DMS153 (cell line): Measurements from ENCODE around the gene GPR83.
"Not testable (repeated sequence)": the region's sequence is repeated elsewhere in the genome, so short reads cannot be mapped to it uniquely, and the experiment has no call there.

Experiments used
- DNase-seq: peaks from one replicate; lab custom pipeline; 2025; lab: John Stamatoyannopoulos, UW

GPR83 gene

DNA sequence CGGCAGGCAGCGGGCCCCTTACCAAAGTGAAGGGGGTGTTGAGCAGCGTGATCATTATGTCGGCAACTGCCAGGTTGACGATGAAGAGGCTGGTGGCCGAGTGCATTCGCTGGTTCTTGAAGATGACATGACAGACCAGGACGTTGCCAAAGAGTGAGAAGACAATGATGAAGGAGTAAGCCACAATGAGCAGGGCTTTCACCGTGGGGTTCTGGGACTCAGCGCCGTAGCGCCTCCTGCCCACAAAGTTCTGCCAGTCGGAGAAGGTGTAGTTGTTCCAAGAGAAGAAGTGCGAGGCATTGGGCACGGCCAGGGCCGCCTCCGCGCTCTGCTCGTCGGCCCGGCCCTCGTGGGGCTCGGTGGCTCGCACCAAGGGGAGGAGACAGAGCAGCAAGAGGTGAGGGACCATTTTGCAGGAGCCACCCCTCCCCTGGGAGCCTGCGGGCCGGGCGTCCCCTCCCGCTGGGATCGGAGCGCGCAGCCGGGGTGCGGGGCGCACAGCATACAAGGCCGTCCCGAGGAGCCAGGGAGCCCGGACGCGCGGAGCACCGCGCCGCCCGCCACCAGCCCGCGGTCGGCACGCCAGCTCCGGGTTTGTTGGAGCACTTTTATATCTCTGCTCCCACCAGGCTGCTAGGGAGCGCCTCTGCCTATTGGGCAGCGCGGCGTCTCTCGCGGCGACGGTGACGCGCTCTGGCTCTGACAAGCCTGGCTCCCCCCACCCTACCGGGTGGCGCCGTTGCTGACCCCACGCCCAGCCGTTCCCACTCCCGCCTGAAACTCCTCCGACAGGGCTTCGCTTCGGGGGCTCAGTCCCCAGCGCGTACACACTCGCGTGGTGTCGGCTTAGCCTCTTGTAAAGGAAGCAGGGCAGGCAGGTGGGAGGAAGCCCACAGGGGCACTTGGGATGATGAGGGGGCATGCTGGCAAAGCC is at the start of gene GPR83:
Gene GPR83, minus strand, starts transcription at position 581 of the 934 bp plus-strand sequence. Its CDS starts 172 bp downstream, at position 409.
- DNase-seq, result no peak

DNA sequence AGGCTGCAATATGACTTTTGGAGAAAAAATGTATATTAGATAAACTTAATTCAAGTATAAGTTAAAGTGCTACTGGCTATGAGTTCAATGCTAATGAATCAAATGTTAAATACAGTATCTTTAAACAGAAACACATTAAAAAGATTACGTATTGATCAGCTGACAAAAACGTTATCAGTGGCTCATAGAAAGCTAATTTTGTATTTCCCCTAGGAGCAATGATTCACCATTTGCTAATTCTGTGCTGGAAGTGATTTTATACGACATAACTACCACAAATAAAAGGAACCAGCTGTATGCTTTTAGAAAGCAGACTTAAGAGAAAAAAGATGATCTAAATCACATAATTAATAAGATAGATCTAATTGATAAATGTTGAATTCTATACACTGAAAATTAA is 48.8 kb upstream of the GPR83 start:
- no peak for DNase-seq

DNA sequence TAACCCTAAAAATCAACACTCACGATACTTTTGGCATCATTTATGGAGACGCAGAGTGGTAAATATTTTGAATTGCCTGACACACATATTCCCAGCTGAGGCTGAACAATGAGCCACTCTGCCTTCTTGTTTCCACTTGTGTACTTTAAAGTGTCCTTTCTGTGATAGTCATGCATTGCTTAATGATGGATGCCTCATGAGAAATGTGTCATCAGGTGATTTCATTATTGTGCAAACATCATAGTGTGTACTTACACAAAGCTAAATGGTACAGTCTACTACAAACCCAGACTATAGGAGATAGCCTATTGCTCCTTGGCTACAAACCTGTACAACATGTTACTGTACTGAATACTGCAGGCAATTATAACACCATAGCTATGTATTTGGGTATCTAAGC is 48.2 kb upstream of the GPR83 start:
- peak; percentile 75 for DNase-seq

DNA sequence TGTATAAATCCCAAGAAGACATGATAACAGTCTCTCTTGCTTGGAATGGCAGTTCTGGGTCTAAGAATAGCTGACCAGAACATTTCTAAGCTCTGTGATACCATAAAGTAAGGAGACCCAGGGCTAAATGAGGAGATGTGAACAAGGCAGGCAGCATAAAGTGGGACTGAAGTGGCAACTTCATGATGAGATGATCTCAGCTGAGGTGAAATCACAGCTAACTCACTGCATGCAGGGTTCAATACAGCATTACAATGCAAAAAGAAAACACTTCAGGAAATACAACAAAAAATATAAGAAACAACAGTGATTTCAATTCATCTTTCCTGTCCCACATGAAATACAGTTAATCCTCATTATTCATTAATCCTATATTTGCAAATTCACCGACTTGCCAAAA is 47.8 kb upstream of the GPR83 start:
- no peak for DNase-seq

DNA sequence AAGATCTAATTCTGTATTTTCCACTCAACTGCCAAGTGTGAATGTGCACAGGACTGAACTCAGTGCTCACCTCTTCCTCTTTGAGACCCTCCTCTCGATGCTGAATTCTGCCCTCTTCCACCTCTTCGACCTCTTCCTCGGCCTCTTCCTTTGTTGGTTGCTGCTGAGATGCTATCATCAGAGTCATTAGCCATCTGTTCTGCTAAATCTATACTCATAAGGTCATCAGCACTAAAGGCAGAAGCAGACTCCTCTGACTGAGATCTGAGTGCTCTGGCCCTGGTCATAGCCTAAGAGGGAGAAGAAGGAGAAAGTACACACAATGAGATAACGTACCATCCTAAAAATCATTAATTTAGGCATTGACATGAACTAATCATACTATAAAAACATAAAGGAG is 45.9 kb upstream of the GPR83 start:
- no peak for DNase-seq

DNA sequence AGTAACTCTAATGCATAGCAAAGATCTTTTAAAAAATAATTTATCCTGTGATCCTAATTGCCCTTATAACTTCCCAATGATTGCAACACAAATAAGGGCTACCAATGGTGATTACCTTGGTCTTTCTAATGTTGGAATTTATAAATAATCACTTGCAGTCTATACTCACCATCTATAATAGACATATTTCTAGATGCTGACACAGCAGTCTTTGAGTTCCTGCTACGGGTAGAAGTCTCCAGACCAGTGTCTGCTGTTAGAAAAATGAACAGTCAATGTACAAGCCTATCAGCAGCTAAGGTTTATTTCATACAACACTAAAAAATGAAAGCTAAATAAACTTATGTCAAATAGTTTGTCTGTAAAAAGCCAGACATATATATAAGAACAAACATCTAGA is 44.4 kb upstream of the GPR83 start:
- no peak for DNase-seq

DNA sequence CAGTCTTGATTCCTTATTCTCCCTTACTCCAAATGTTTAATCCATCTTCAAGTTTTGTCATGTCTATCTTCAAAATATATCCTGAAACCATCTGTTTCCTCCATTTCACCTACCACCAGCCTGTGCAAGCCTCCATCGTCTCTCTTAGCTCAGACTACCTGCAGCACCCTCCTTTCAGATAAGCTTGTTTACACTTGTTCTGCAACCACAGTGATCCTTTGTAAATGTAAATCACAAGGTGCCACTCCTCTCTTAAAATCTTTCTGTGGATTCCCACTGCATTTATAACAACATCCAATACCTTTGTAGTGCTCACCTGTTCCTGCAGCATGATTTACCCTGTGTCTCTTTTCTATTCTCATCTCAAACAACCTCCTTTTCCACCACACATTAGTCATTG is 31.8 kb upstream of the GPR83 start:
- DNase-seq, result no peak

DNA sequence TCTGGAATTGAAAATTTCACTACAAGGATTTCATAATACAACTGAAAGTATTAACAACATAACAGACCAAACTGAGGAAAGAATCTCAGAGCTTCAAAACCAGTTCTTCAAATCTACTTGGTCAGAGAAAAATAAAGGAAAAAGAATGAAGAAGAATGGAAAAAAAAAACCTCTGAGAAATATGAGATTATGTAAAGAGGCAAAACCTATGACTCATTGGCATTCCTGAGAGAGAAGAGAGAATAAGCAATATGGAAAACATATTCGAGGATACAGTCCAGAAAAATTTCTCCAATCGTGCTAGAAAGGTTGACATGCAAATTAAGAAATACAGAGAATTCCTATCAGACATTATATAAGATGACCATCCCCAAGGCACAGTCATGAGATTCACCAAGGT is 23.4 kb upstream of the GPR83 start:
- no peak for DNase-seq

DNA sequence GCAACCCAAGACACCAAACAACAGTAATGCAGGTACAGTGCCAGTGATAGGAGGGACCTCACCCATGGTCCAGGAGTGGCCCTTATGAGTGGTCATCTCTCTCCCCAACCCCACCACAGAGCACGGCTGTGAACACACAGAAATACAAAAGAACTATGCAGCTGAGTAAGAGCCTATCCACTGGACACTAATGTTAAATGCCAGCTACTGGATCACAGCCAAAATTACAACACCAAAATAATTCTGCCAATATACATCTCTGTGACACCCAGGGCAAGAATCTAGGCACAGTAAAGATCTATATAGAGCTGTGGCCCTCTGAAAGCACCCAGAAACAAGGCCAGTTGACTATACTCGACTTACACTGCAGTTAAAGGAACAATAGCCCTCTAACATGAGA is 22.8 kb upstream of the GPR83 start:
- DNase-seq, result no peak

DNA sequence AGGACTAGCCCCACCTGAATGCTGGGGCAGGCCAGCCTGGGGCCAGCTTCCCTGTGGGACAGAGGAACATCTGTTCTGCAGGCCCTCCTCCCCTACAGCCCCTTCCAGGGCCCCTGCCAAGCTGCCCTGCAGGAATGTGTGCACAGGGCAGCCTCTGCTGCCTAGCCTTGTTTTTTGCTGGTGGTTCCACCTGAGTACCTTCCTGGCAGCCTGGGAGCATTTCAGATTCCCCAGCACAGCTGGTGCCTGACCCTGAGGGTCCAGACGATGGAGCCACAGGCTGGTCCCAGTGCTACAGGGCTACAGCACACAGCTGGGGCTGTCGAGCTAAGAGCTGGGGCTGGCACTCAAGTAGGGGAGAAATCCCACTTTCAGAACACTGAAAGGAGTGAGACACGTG is 22.3 kb upstream of the GPR83 start:
- no peak for DNase-seq

DNA sequence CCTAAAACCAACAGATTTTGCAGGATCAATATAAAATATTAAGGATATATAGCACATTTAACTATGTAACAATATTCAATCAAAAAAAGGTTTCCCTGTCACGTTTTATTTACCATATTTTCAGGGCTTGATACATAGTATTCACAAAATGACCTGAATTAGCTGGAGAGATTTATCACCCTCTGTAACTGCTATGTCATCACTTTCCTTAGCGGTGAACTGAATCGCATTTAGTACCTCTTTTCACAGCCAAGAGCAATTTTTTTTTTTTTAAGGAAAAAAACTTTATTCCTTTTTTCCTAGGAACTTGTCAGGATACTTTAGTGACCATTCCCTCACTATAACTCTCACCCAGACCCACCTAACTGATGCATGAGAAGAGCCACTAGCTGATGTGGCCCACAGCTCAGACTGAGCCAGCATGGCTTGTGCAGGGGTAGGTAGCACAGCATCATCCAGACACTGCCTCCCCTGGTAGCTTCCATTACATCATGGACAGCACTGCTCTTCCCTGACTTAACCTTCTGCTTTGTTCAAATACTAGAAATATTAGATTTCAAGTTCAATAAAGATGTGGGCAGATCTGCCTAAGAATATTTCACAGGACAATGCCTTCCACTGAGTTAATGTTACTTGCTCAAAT is 17.0 kb upstream of the GPR83 start:
- DNase-seq, result no peak

DNA sequence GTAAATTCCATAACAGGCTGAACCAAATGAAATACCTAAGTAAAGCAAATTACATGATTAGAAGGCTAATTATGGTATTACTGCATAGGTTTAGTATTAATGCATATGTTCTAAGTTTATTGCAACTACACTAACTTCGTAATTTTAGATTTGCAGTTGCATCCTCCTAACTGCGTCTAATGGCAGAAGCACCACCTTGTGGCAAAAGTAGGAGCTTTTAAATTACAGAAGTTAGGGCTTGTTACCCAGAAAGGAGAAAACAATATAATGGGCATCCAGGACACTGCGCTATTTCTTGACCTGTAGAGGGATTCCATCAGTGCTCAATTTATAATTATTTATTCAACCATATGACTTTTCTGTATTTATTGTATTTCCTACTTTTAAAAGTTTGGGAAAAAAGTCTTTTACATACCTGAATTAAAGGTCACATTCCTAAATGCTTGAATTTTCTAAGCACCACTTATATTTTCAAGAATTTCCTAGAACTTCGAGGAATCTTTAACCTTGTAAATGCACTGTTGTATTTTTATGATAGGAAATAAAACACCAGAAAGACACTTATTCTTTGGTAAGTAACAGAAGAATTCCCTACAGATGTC is 16.3 kb upstream of the GPR83 start:
- DNase-seq, result no peak

DNA sequence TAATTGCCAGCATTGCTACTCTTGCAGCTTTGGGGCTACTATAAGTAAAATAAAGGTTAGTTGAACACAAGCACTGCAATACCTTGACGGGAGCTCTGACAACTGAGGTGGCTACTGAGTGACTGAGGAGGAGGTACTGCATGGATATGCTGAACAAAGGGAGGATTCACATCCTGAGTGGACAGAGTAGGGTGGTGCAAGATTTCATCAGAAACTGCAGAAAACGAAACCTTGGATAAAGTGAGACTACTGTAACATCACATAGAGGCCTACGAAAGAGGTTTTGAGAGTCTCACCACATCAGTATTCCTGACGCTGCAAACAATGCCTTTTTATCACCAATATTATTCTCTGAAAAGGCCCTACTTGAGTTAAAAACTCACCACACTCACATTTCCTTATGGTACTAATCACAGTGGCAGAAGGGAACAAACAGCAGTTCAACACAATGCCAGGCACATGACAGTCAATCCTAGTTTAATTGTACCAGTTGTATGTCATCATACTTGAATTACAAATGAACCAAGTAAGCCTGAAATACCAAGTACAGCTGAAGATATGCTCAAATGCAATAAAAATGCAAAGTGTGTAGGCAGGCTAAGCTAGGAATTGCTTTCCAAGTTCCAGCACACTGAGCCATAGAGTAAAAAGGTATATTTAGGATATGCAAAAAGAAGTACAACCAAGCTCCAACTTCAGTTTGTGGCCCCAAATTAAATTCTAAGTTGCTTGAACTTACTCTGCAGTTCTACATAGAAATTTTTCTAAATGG is 4.0 kb upstream of the GPR83 start:
- no peak for DNase-seq

DNA sequence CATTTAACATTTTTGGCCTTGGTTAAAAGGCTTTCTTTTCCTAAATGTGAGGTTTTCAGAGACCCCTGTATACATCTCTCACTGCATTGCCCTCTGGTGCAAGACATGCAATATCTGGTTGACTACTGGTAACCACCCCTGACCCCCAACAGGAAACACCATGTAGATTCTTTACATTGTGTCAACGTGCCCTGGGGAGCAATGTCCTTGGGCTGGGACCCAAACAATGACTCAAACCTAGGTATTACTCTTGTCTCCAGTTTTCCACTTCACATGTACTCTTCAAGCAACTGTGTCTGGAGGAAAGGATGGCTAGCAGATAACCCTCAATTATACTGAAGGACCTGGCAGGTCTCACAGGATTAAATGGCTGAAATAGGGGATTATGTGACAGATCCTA is 1.1 kb upstream of the GPR83 start:
- DNase-seq, result no peak

DNA sequence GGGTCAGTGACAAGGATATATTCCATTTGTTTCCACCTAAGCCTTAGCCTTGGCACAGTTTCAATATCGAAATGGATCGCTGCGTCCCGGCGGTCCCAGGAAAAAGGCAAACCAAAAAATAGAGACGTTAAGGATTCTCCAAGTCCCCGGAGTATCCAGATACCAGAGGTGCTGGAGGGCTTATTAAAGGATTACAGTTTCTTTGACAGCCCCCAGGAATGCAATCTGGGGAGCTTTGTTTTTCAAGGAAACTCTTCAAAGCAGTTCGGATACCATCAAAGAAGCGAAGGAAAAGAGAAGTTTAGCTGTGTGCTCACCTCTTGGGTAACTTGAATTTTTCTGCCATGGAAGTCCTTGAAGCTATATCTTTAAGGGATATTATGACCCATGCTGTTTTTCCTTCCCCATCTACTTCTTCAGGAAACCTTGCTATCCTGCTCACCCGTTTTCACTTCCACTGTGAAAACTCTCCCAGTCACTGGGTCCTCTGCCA is 600 bp upstream of the GPR83 start:
- no peak for DNase-seq

DNA sequence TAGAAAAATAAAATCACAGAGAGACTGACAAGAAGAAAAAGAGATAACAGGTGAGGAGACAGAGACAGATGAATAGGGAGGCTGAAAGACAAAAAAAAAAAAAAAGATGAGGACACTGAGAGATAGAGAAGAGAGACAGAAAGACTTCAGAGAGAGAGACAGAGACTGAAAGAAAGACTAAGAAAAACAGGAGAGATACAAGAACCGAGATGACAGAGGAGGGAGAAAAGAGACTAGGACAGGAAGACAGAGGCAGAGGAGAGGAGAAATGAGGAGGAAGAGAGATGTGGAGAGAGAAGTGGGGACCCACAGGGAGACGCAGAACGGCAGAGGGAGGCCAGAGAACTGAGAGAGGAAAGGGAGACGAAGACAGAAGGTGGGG is 771 bp downstream of the GPR83 start:
- DNase-seq, result no peak

DNA sequence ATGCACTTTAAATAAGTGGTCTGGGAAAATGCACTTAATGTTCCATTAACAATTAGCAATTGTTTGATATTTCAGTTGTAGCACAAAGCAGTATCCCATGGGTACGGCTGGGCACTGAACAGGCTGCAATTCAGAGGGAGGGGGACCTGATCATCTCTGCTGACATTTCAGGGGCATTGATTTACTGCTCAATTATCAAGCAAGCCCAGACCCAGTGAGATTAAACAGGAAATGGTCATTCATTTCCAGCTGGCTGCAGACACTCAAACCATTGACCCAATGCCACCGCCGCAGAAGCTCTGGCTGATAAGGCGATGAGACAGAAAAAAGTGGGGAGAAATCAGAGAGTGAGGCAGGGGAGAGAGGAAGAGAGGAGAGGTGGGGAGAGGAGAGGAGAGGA is 1.2 kb downstream of the GPR83 start:
- no peak for DNase-seq

DNA sequence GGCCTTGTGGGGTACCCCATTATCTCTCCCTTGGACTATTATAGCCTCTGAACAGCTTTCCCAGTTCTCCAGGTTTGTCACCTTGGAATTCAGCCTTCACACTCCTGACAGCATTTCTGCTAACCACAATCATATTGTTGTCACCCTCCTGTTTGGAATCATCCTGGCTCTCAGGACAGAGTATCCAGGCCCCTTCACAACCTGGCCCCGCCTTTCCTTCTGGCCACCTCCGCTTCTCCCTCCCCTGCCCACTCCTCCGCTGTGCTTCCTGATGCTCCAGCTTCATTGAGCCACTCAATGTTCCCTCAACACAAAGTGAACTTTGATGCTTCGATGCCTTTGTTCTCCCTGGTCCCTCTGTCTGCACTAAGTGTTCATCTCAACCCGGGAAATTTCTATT is 3.1 kb downstream of the GPR83 start:
- DNase-seq, result no peak

DNA sequence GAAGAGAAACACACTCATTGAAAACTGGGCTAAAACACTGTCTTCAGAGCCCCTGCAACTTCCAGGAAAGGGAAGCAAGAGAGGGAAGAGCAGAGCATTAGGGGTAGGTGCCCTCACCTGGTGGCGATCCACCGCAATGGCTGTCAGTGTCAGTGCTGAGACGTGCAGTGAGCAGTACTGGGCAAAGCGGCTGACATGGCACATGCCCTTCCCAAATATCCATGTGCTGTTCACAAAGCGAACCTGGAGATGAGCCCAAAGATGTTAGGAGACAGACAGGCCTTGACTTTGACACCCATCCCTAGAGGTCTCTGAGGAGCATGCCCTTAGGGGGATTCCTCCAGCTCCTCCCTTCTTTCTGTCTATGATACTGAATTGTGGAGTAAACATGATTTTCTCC is 4.9 kb downstream of the GPR83 start:
- no peak for DNase-seq

DNA sequence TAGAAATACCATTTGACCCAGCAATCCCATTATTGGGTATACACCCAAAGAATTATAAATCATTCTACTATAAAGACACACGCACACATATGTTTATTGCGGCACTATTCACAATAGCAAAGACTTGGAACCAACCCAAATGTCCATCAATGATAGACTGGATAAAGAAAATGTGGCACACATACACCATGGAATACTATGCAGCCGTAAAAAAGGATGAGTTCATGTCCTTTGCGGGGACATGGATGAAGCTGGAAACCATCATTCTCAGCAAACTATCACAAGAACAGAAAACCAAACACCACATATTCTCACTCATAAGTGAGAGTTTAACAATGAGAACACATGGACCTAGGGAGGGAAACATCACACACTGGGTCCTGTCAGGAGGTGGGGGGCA is 9.3 kb downstream of the GPR83 start:
- not testable (repeated sequence) for DNase-seq

DNA sequence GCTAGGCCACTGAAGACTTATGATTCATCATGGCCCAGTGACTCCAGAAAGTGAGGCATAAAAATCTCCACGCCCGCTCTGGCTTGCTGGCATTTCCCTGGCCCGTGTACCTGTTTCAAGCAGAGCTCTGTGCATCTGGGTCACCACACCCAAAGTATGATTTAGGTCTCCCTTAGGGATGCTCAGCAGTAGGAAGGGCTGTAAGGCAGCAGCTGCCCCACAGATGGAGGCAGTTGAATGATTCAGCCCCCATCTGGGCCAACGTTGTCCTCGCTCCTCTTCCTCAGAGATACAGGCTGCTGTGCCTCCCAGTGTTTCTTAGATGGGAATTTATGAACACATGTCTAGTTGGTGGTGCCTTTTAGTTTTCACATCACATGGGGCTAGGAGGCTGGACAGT is 21.6 kb downstream of the GPR83 start:
- no peak for DNase-seq

DNA sequence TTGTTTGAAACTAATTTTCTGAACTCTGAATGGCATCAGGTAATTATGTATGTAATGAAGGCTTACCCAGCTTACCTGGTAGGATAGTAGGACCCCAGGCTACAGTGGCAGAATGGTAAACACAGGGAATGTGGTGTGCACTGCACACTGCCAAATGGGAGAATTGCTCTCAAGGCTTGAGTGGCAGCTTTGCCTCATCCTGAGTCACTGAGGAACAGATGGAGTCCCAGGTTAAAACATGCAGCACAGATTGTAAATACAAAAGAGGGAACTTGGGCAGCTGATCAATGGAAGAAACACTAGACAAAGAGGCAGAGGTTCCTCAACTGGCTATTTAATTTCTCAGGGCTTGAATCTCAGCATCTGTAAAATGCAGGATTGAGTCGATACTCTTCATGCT is 24.4 kb downstream of the GPR83 start:
- DNase-seq, result no peak
